Neural crest cell (in vitro differentiated cells): ENCODE data around the gene CD6. TPM values are rescaled to one million over a fixed set of nuclear protein-coding genes. Genes with fewer than 3 reads are reported as not detected.

Experiments
- DNase-seq: peaks from one replicate; pipeline ENCODE4 v3.0.0; 2021; ENCODE audit warnings: low read depth, mixed read lengths, low spot score
- H3K27ac Mint-ChIP-seq: one replicate; pipeline ENCODE4 v1.8.0; 2021; ENCODE audit warnings: mild to moderate bottlenecking, mixed read lengths; ENCODE audit not compliant: unreplicated experiment
- H3K27me3 Mint-ChIP-seq: 2 replicates; pipeline ENCODE4 v1.8.0; 2021; ENCODE audit warnings: low read depth, mild to moderate bottlenecking, mixed read lengths
- H3K36me3 Mint-ChIP-seq: 2 replicates; pipeline ENCODE4 v1.8.0; 2021; ENCODE audit warnings: low read depth, mild to moderate bottlenecking, mixed read lengths
- H3K4me1 Mint-ChIP-seq: 2 replicates; pipeline ENCODE4 v1.8.0; 2021; ENCODE audit warnings: mixed read lengths
- H3K4me3 Mint-ChIP-seq: one replicate; pipeline ENCODE4 v1.8.0; 2021; ENCODE audit warnings: mild to moderate bottlenecking, mixed read lengths
- H3K9me3 Mint-ChIP-seq: 2 replicates; pipeline ENCODE4 v1.8.0; 2021; ENCODE audit warnings: mixed read lengths
- CTCF ChIP-seq: fragments of 200-600 bp; sonication (generic); conservative IDR thresholded peaks from 2 replicates; pipeline ENCODE4 v1.5.0; 2021; ENCODE audit warnings: antibody characterized with exemption, mild to moderate bottlenecking
- total RNA-seq: library from RNA; stranded (reverse); gene quantifications from 2 replicates; pipeline ENCODE4 v1.2.1, GENCODE V29; 2021

Gene CD6
- total RNA-seq, 1 donor from 2014 or later: 0.30 TPM

DNA sequence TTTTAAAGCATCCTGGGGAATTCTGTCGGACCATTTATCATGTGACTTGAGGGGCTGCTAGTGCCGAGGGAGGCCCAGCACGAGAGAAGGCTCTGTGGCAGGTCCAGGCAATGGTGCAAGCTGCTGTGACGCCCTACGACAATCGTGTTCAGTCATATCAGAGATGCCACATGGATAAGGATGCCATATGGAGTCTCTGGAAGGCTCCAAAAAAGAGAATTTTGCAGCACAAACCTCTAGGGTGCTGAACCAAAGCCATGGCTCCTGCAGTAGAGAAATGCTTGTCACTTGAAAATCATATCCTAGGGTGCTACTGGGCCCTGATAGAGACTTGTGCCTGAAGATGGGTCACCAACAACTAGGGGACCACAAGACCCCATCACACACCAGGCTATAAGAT lies 6.7 kb upstream of the CD6 start:
- Mint-ChIP-seq H3K27me3 (no peaks in the 10 kb centered on the region), H3K36me3 (peaks cover 7% of the 10 kb centered on the region), H3K4me1 (no peaks in the 10 kb centered on the region), H3K9me3 (peaks cover 12% of the 10 kb centered on the region), H3K27ac (no peak overlapping the region), H3K4me3 (no peak overlapping the region)
- no peak for TF ChIP-seq CTCF
- no peak for DNase-seq

DNA sequence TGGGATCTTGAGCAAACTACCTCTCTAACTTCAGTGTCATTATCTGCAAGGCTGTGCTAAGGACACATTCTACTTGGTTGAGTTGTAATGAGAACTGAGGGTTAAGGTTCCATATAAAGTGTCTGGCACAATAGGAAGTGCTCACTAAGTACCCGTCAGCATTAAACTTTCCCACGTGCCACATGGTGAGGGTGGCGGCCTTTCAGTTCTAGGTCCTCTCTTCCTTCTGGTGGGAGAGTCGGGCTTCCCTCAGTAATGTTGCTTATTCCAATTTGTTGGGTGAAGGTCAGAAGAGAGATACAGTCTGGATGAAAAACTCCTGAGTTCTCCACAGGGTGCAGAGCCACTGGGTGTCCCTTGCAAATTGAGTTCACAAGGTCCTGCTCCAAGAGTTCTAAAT lies 4.6 kb upstream of the CD6 start:
- Mint-ChIP-seq H3K27me3 (no peaks in the 10 kb centered on the region), H3K36me3 (peaks cover 7% of the 10 kb centered on the region), H3K4me1 (no peaks in the 10 kb centered on the region), H3K27ac (no peak overlapping the region), H3K4me3 (no peak overlapping the region), H3K9me3 (peaks cover 11% of the 10 kb centered on the region)
- TF ChIP-seq CTCF: no peak
- no peak for DNase-seq

DNA sequence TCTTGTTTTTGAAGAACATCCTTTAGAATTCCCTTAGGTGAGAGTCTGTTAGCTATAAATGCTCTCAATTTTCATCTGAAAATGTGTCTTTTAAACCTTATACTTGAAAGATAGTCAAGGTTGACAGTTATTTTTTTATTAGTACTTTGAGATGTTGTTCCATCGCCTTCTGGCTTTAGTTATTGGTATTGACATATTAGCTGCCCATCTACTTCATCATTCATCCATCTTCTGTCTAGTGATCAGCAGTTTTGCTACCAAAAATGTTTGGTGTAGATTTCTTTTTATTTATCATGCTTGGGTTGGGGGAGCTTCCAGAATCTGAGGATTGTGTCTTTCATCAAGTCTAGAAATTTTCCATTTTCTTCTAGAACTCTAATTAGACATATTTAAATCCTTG lies 3.3 kb upstream of the CD6 start:
- H3K4me1 Mint-ChIP-seq: no peaks in the 10 kb centered on the region
- H3K27ac Mint-ChIP-seq: no peak overlapping the region
- DNase-seq: no peak
- H3K27me3 Mint-ChIP-seq: no peaks in the 10 kb centered on the region
- H3K4me3 Mint-ChIP-seq: no peak overlapping the region
- peaks cover 11% of the 10 kb centered on the region for H3K9me3 Mint-ChIP-seq
- peaks cover 7% of the 10 kb centered on the region for H3K36me3 Mint-ChIP-seq
- TF ChIP-seq CTCF: no peak

DNA sequence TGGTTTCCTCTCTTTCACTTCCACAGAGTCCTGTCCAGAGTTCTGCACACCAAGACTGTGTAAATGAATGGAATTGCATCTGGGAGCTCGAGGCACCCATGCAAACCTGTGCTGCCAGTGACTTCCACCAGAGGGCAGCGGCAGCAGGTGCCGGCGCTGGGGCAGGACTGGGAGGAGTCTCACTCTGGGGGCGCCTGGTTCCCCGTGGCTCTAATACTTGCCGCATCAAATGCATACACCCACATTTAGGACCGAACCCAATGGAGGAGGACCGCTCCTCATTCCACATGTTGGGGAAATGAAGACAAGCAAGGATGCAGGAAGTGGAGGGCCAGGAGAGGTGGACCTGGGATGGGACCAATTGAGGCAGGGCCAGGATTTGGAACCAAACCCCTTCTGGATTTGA lies 1.1 kb upstream of the CD6 start:
- peak; percentile 40 for DNase-seq
- Mint-ChIP-seq H3K27ac (peak overlapping the region; percentile 31), H3K4me3 (no peak overlapping the region), H3K4me1 (peaks cover 16% of the 10 kb centered on the region), H3K36me3 (peaks cover 7% of the 10 kb centered on the region), H3K27me3 (no peaks in the 10 kb centered on the region), H3K9me3 (peaks cover 11% of the 10 kb centered on the region)
- peak; percentile 73 for TF ChIP-seq CTCF

GRCh38 chr11:60970890-60971289 lies 590 bp upstream of the CD6 start:
- TF ChIP-seq CTCF: no peak
- Mint-ChIP-seq H3K36me3 (peaks cover 7% of the 10 kb centered on the region), H3K9me3 (peaks cover 11% of the 10 kb centered on the region), H3K27ac (no peak overlapping the region), H3K27me3 (no peaks in the 10 kb centered on the region), H3K4me1 (peaks cover 19% of the 10 kb centered on the region), H3K4me3 (no peak overlapping the region)
- no peak for DNase-seq
